Nephron progenitor cell (in vitro differentiated cells): ENCODE measurements around the gene CD6.
A peak's percentile ranks its signal among the peaks of the same experiment; 100 is the strongest.

Experiments
- DNase-seq: peaks from one replicate; pipeline ENCODE4 v3.0.0; 2021
- H3K27ac Mint-ChIP-seq: 2 replicates; pipeline ENCODE4 v1.8.0; 2021; ENCODE audit warnings: mild to moderate bottlenecking, moderate library complexity, mixed read lengths
- H3K27me3 Mint-ChIP-seq: 2 replicates; pipeline ENCODE4 v1.8.0; 2021; ENCODE audit warnings: mild to moderate bottlenecking, low read depth, mixed read lengths; ENCODE audit not compliant: poor library complexity
- H3K36me3 Mint-ChIP-seq: 2 replicates; pipeline ENCODE4 v1.8.0; 2021; ENCODE audit warnings: low read depth, mixed read lengths
- H3K4me1 Mint-ChIP-seq: 2 replicates; pipeline ENCODE4 v1.8.0; 2021; ENCODE audit warnings: mixed read lengths
- H3K4me3 Mint-ChIP-seq: 2 replicates; pipeline ENCODE4 v1.8.0; 2021; ENCODE audit warnings: mild to moderate bottlenecking, moderate library complexity, mixed read lengths
- H3K9me3 Mint-ChIP-seq: 2 replicates; pipeline ENCODE4 v1.8.0; 2021; ENCODE audit warnings: mild to moderate bottlenecking, moderate library complexity, mixed read lengths
- CTCF ChIP-seq: fragments of 200-600 bp; sonication (generic); IDR thresholded peaks from 2 replicates; pipeline ENCODE4 v1.5.0; 2021; ENCODE audit warnings: antibody characterized with exemption

CD6 gene

GRCh38 chr11:60977836-60978235 is 6.4 kb downstream of the CD6 start:
- Mint-ChIP-seq H3K36me3 (no peaks in the 10 kb centered on the region), H3K9me3 (no peaks in the 10 kb centered on the region), H3K27me3 (peaks cover 3% of the 10 kb centered on the region), H3K4me1 (peaks cover 26% of the 10 kb centered on the region), H3K4me3 (no peak overlapping the region), H3K27ac (no peak overlapping the region)
- TF ChIP-seq CTCF = no peak
- no peak for DNase-seq

GRCh38 chr11:60978546-60979380 is 7.3 kb downstream of the CD6 start:
- Mint-ChIP-seq H3K36me3 (no peaks in the 10 kb centered on the region), H3K27me3 (peaks cover 8% of the 10 kb centered on the region), H3K27ac (no peak overlapping the region), H3K4me3 (no peak overlapping the region), H3K9me3 (no peaks in the 10 kb centered on the region), H3K4me1 (peaks cover 33% of the 10 kb centered on the region)
- no peak for TF ChIP-seq CTCF
- no peak for DNase-seq

GRCh38 chr11:60981515-60981914 is 10.0 kb downstream of the CD6 start:
- Mint-ChIP-seq H3K9me3 (no peaks in the 10 kb centered on the region), H3K4me3 (no peak overlapping the region), H3K4me1 (peaks cover 38% of the 10 kb centered on the region), H3K27me3 (peaks cover 8% of the 10 kb centered on the region), H3K27ac (no peak overlapping the region), H3K36me3 (no peaks in the 10 kb centered on the region)
- TF ChIP-seq CTCF = no peak
- no peak for DNase-seq

GRCh38 chr11:60982184-60982583 is 10.7 kb downstream of the CD6 start:
- H3K27ac Mint-ChIP-seq = peak overlapping the region; percentile 85
- DNase-seq = no peak
- H3K9me3 Mint-ChIP-seq = no peaks in the 10 kb centered on the region
- H3K27me3 Mint-ChIP-seq = peaks cover 11% of the 10 kb centered on the region
- peaks cover 38% of the 10 kb centered on the region for H3K4me1 Mint-ChIP-seq
- H3K4me3 Mint-ChIP-seq = no peak overlapping the region
- no peak for TF ChIP-seq CTCF
- no peaks in the 10 kb centered on the region for H3K36me3 Mint-ChIP-seq

- Mint-ChIP-seq H3K9me3 (no peaks in the 10 kb centered on the region), H3K27me3 (peaks cover 15% of the 10 kb centered on the region), H3K36me3 (no peaks in the 10 kb centered on the region), H3K4me3 (no peak overlapping the region), H3K4me1 (peaks cover 28% of the 10 kb centered on the region), H3K27ac (no peak overlapping the region)
- DNase-seq = no peak
- TF ChIP-seq CTCF = no peak
Observed at GRCh38 chr11:60984149-60984548, 12.7 kb downstream of the CD6 start.

GRCh38 chr11:60984636-60985035 is 13.2 kb downstream of the CD6 start:
- Mint-ChIP-seq H3K9me3 (no peaks in the 10 kb centered on the region), H3K4me3 (no peak overlapping the region), H3K27me3 (peaks cover 16% of the 10 kb centered on the region), H3K36me3 (no peaks in the 10 kb centered on the region), H3K27ac (no peak overlapping the region), H3K4me1 (peaks cover 33% of the 10 kb centered on the region)
- no peak for DNase-seq
- TF ChIP-seq CTCF = no peak
